ENCODE data around the gene RNF123. TPM values are rescaled to one million over a fixed set of nuclear protein-coding genes. Genes with fewer than 3 reads are reported as not detected.

Gene RNF123
- total RNA-seq, result 25.8 TPM

DNA sequence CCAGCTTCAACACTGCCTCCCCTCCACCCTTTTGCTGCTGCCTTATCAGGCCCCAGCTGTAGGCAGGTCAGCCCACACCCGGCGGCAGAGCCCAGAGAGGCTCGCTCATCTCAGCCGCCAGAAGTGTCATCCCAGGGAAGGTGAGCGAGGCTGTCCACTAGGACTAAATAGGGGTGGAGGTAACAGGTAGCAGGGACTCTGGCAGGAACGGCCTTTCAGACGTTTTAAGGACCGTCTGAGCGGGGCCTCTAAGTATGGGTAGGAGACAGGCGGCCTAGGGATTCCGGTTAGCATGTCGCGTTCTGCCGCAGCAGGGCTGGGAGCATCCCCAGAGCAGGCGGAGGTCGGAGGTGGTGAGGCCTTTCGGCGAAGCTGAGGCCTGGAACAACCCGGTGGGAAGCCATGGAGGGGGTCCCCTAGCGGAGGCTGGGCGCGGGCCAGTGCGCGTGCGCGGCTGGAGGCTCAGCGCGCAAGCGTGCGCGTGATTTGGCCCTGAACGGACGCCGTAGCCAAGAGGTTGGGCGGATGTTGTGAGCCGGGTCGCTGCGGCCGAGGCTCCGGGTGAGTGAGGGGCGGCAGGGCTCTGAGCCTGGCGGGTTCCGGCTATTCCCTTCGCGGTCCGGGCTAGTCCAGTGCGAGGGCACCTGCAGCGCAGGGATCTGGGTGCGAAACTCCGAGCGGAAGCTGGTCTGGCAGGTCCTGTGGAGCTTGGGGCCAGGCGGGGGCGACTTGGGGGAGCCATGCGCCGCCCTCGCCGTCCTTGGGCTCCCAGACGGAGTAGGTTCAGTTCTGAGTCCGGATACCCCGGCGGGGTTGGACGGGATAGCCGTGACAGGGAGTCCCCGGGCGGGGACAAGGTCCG lies at the start of gene RNF123, which contains the start of gene MST1:
Gene RNF123 (plus strand): TSS at position 512 of the 862 bp plus-strand sequence. CDS start 1,609 bp downstream, outside the sequence.
Gene MST1 (minus strand): TSS at position 429 of the 862 bp plus-strand sequence. CDS start 783 bp downstream, outside the sequence.
- no peak for DNase-seq (ENCODE audit: extremely low spot score in 2 of 2)
- TF ChIP-seq POLR2A (IDR thresholded peaks at IDR 0.05) (peak in 1 of 2 donors; percentile 27), POLR2AphosphoS5 (IDR thresholded peaks at IDR 0.05; ENCODE audit: insufficient read depth in 1 of 2, low read depth in 1 of 2) (peak; percentile 76 to 81)
- TF ChIP-seq, protein P1, sequence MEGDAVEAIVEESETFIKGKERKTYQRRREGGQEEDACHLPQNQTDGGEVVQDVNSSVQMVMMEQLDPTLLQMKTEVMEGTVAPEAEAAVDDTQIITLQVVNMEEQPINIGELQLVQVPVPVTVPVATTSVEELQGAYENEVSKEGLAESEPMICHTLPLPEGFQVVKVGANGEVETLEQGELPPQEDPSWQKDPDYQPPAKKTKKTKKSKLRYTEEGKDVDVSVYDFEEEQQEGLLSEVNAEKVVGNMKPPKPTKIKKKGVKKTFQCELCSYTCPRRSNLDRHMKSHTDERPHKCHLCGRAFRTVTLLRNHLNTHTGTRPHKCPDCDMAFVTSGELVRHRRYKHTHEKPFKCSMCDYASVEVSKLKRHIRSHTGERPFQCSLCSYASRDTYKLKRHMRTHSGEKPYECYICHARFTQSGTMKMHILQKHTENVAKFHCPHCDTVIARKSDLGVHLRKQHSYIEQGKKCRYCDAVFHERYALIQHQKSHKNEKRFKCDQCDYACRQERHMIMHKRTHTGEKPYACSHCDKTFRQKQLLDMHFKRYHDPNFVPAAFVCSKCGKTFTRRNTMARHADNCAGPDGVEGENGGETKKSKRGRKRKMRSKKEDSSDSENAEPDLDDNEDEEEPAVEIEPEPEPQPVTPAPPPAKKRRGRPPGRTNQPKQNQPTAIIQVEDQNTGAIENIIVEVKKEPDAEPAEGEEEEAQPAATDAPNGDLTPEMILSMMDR (IDR thresholded peaks at IDR 0.05), result peak in 2 of 3 experiments; percentile 14 to 51
- peaks cover 0 to 2% of the 10 kb centered on the region in 2 donors for H3K36me3 ChIP-seq
- H3K4me3 ChIP-seq, result peak within 1 kb of the TSS; percentile 81 to 97
- H3K27me3 ChIP-seq, result no peaks in the 10 kb centered on the region
- intact Hi-C loops (cut with DNase I), result no loop called here
- H3K27ac ChIP-seq, result peak within 1 kb of the TSS; percentile 83
- no peaks in the 10 kb centered on the region for H3K9me3 ChIP-seq
- peaks cover 51% of the 10 kb centered on the region for H3K4me1 ChIP-seq

GRCh38 chr3:49641292-49641691 lies 48.1 kb upstream of the RNF123 start:
- Histone ChIP-seq H3K9me3 (no peaks in the 10 kb centered on the region), H3K4me1 (peaks cover 18% of the 10 kb centered on the region), H3K36me3 (no peaks in the 10 kb centered on the region), H3K27ac (no peak overlapping the region), H3K27me3 (no peaks in the 10 kb centered on the region), H3K4me3 (no peak overlapping the region)
- no peak for DNase-seq (ENCODE audit: extremely low spot score in 2 of 2)
- TF ChIP-seq POLR2AphosphoS5 (IDR thresholded peaks at IDR 0.05; ENCODE audit: insufficient read depth in 1 of 2, low read depth in 1 of 2) (no peak), POLR2A (IDR thresholded peaks at IDR 0.05) (no peak)
- TF ChIP-seq, protein P1 (IDR thresholded peaks at IDR 0.05), result no peak
- intact Hi-C loops (cut with DNase I), result no loop called here

- Histone ChIP-seq H3K9me3 (no peaks in the 10 kb centered on the region), H3K27ac (no peak overlapping the region), H3K27me3 (no peaks in the 10 kb centered on the region), H3K36me3 (no peaks in the 10 kb centered on the region), H3K4me1 (peaks cover 13% of the 10 kb centered on the region), H3K4me3 (no peak overlapping the region)
- no peak for DNase-seq (ENCODE audit: extremely low spot score in 2 of 2)
- TF ChIP-seq, protein P1 (IDR thresholded peaks at IDR 0.05), result no peak
- no peak for TF ChIP-seq POLR2AphosphoS5 (IDR thresholded peaks at IDR 0.05; ENCODE audit: insufficient read depth in 1 of 2, low read depth in 1 of 2)
- TF ChIP-seq POLR2A (IDR thresholded peaks at IDR 0.05), result no peak
- intact Hi-C loops (cut with DNase I), result no loop called here
These were observed 47.2 kb upstream of the RNF123 start for GRCh38 chr3:49641921-49642707.

GRCh38 chr3:49642708-49643145 lies 46.6 kb upstream of the RNF123 start:
- DNase-seq (ENCODE audit: extremely low spot score in 2 of 2), result no peak
- no peak overlapping the region for H3K27ac ChIP-seq
- no peaks in the 10 kb centered on the region for H3K36me3 ChIP-seq
- intact Hi-C loops (cut with DNase I), result no loop called here
- H3K27me3 ChIP-seq, result no peaks in the 10 kb centered on the region
- peaks cover 7% of the 10 kb centered on the region for H3K4me1 ChIP-seq
- H3K4me3 ChIP-seq, result no peak overlapping the region
- TF ChIP-seq POLR2AphosphoS5 (IDR thresholded peaks at IDR 0.05; ENCODE audit: insufficient read depth in 1 of 2, low read depth in 1 of 2) (no peak), POLR2A (IDR thresholded peaks at IDR 0.05) (no peak)
- TF ChIP-seq, protein P1 (IDR thresholded peaks at IDR 0.05), result no peak
- H3K9me3 ChIP-seq, result no peaks in the 10 kb centered on the region

All from vagina (tissue), 2 donors.